K562 treated with DMSO at 1 percent for 4 hours (cell line): ENCODE results near the gene ZNF792. TPM values are rescaled to one million over a fixed set of nuclear protein-coding genes. Genes with fewer than 3 reads are reported as not detected.

Experiments used
- total RNA-seq: library from RNA; unstranded; fragments of 300-600 nt; gene quantifications from 2 replicates; pipeline ENCODE4 v1.2.3, GENCODE V29; 2022; ENCODE audit not compliant: insufficient read depth

ZNF792 gene
- total RNA-seq, result 2.9 and 3.1 TPM in 2 replicates

DNA sequence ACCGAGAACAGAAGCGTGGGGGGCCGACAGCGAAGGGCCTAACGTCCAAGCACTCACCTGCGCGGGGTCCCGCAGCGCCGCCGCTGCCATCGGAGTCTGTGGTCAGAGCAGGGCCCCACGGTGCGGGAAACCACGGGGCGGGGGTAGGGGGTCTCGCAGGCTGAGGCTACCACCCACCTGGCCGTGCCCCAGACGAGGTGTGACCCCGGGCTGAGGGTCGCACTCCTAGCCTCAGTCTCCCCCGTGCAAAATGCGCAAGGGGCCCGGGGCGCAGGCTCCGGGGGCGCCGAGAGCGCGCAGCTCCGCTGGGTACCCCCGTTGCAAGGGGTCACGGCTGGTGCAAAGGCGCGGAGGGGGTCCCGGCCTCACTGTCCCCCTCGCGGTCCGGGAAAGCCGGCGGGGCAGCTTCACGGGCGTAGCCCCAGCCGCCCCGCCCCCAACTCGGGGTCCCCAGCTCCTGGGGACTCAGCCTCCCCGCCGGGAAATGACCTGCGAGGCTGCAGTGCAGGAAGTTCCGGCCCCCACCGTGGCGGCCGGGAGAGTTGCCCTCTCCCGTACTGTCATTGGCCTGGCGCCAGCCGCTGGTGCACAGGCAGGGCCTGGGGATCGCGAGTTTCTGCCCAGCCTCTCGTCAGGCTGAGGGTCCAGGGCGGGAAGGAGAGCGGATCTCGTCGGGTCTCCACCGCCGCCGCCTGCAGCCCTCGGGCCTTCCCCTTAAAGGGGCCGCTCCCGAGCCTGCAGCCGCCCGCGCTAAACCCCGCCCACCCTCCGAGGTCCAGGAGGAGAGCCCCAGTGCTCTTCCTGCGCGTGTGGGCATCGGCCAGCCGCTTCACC, at the start of gene ZNF792:
TSS of gene ZNF792 (minus strand) at position 657 of the 834 bp plus-strand sequence. CDS start at position 90, 567 bp downstream.

DNA sequence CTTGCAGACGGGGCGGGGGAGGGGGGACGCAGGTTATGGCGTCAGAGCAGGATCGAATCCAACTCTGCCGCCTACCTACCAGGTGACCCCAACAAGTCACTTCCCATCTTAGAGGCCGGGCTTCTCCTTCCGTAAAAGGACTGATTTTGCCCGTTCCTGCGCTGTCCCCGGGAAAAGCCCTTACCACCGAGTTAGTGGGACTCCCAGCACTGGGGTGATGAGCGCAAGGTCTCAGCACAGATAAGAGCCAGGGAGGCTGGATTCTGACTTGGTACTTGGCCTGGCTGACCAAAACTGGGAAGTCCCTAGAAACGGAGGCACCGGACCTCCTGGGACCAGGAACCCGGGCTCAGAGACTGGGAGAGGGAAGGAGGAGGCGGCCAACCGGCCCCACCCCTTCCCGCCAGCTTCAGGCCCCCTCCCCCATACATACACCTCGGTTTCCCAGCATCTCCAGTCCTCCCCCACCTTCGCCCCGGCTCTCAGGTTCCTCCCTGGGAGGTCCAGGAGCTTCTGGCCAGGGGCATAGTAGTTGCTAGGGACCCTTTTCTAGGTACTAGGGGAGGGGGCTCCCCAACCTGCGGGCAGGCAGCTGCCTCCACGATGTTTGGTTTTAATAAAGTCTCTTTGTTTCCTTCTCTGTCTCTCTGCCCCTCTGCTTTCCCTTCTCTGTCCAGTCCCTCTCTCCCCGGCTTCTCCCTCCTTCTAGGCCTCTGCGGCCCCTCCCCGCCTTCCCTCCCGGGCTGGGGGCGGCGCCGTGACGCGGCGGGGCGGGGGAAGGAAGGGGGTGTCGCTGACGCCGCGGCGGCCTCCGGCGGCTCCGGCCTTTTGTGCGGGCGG, 35.7 kb upstream of the ZNF792 start, which contains the start of gene GRAMD1A:
TSS of gene GRAMD1A (plus strand) at position 826 of the 840 bp plus-strand sequence. CDS start 156 bp downstream, outside the sequence.

DNA sequence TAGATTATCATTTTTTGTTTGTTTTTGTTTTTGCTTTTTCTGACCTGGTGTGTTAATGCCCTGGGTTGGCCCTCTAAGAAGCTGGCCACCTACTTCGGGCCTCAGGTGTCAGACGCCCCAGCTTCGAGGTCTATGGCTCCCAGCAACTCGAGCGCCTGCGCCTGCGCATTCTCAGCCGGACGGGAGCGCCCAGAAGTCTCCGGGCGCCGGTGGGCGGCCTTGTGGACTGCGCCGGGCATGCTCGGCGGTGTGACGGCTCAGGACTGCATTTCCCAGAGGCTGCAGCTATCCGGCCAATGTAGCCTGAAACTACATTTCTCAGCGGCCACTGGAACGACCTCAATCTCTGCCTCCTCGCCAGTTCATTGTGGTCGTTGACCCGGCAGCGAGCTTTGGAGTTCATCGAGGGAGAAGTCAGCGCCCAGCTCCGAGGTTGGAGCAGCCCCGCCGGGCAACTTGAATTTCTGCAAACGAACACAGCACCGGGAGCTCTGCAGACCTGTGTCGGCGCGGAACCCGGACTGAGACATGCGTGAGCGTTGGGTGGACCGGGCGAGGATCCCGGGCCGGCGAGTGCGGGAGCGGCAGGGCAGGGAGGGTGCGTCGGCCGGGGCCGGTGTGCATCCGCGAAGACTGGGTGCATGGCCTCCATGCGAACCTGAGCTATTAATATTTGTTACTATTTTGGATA, 37.2 kb downstream of the ZNF792 start, which contains the start of gene ZNF30:
TSS of gene ZNF30 (plus strand) at position 219 of the 691 bp plus-strand sequence. CDS start 3,045 bp downstream, outside the sequence.

Other genes with a start within 250 kb of the ZNF792 start
- gene ZNF181, start 230.0 kb downstream of the ZNF792 start, total RNA-seq, result 12.5 and 14.2 TPM in 2 replicates
- gene ZNF599, start 191.0 kb downstream of the ZNF792 start, total RNA-seq, result 6.2 and 6.5 TPM in 2 replicates
- gene ZNF30, start 37.3 kb downstream of the ZNF792 start, total RNA-seq, result 8.5 and 17.1 TPM in 2 replicates
- 71.0 and 92.8 TPM in 2 replicates for gene GRAMD1A, start 36.1 kb upstream of the ZNF792 start, total RNA-seq
- gene SCN1B, start 66.2 kb upstream of the ZNF792 start, total RNA-seq, result 4.4 and 5.1 TPM in 2 replicates
- gene HPN, start 77.5 kb upstream of the ZNF792 start, total RNA-seq, result 2.3 and 3.3 TPM in 2 replicates
- gene FXYD3, start 151.6 kb upstream of the ZNF792 start, total RNA-seq, result not detected in 2 replicates
- gene LGI4, start 170.8 kb upstream of the ZNF792 start, total RNA-seq, result 0.47 and 2.3 TPM in 2 replicates
- not detected in 2 replicates for gene FXYD1, start 174.6 kb upstream of the ZNF792 start, total RNA-seq
- gene FXYD7, start 179.0 kb upstream of the ZNF792 start, total RNA-seq, result 2.7 TPM in 1 of 2 replicates, not detected in the other
- 333 and 372 TPM in 2 replicates for gene FXYD5, start 190.5 kb upstream of the ZNF792 start, total RNA-seq